Measurements from ENCODE around the gene RXFP4. TPM values are rescaled to one million over a fixed set of nuclear protein-coding genes. Genes with fewer than 3 reads are reported as not detected.

The RXFP4 gene
- not detected in 2 replicates for total RNA-seq

GRCh38 chr1:155940993-155941844 lies at the start of gene RXFP4:
RXFP4 (plus strand) TSS chr1:155941638; CDS start chr1:155941710, 72 bp downstream.

GRCh38 chr1:155911156-155912055 lies 30.0 kb upstream of the RXFP4 start, which contains the start of gene RIT1:
RIT1 (minus strand) TSS chr1:155911349; CDS start chr1:155910761, 588 bp downstream.

GRCh38 chr1:155934097-155934935 lies 7.1 kb upstream of the RXFP4 start, which contains the start of gene KHDC4:
KHDC4 (minus strand) TSS chr1:155934413; CDS start chr1:155934373, 40 bp downstream.

GRCh38 chr1:155978325-155978972 lies 37.0 kb downstream of the RXFP4 start, which contains the start of gene ARHGEF2:
ARHGEF2 (minus strand) TSS chr1:155978547; CDS start chr1:155978427, 120 bp downstream.

Other genes starting within 250 kb of the RXFP4 start
- 17.8 and 19.5 TPM in 2 replicates for gene GON4L, start 84.4 kb upstream of the RXFP4 start, total RNA-seq
- 6.0 and 9.6 TPM in 2 replicates for gene SYT11, start 82.1 kb upstream of the RXFP4 start, total RNA-seq
- gene RIT1, start 30.3 kb upstream of the RXFP4 start, total RNA-seq, result 13.5 and 24.3 TPM in 2 replicates
- gene KHDC4, start 7.2 kb upstream of the RXFP4 start, total RNA-seq, result 15.1 and 21.3 TPM in 2 replicates
- gene ARHGEF2, start 36.9 kb downstream of the RXFP4 start, total RNA-seq, result 97.9 and 106 TPM in 2 replicates
- 543 and 603 TPM in 2 replicates for gene SSR2, start 79.3 kb downstream of the RXFP4 start, total RNA-seq
- gene UBQLN4, start 112.2 kb downstream of the RXFP4 start, total RNA-seq, result 13.5 and 21.9 TPM in 2 replicates
- gene LAMTOR2, start 113.1 kb downstream of the RXFP4 start, total RNA-seq, result 57.0 and 75.0 TPM in 2 replicates
- gene RAB25, start 119.5 kb downstream of the RXFP4 start, total RNA-seq, result not detected in 2 replicates
- 0.18 and 0.81 TPM in 2 replicates for gene MEX3A, start 140.8 kb downstream of the RXFP4 start, total RNA-seq
- gene LMNA, start 173.1 kb downstream of the RXFP4 start, total RNA-seq, result 661 and 681 TPM in 2 replicates
- gene SEMA4A, start 211.9 kb downstream of the RXFP4 start, total RNA-seq, result 0.54 TPM in 1 of 2 replicates, not detected in the other

Data from cardiac atrium fibroblast (primary cell).